Uterus (tissue), 2 donors: Measurements from ENCODE around the gene SLC46A3.

Experiments used
- CTCF ChIP-seq, 4 experiments: fragments of 200-600 bp in 2 of 4; fragments of 450-650 bp in 2 of 4; sonication (generic) in 2 of 4; IDR thresholded peaks; one replicate each; pipeline ENCODE4 v1.5.1; 2016 to 2019; ENCODE audit warnings: antibody characterized with exemption in 4 of 4, mild to moderate bottlenecking in 2 of 4, moderate library complexity in 1 of 4
- POLR2A ChIP-seq, 2 donors: fragments of 450-650 bp; IDR thresholded peaks; one replicate each; pipeline ENCODE4 v1.6.1; 2016; ENCODE audit warnings: antibody characterized with exemption in 2 of 2, mild to moderate bottlenecking in 1 of 2, moderate library complexity in 1 of 2

- TF ChIP-seq CTCF (IDR thresholded peaks at IDR 0.05) (no peak), POLR2A (IDR thresholded peaks at IDR 0.05) (no peak)
Measured at GRCh38 chr13:28725046-28725610, 6.4 kb upstream of the SLC46A3 start.
